ENCODE measurements around the gene AFMID.

Gene AFMID

GRCh38 chr17:78249818-78250806 is 63.0 kb downstream of the AFMID start:
- no peak for ATAC-seq
- no peak for TF ChIP-seq POU6F1 (CRISPR knock-in tag; IDR thresholded peaks at IDR 0.05; ENCODE audit: borderline replicate concordance, low read depth)
- TF ChIP-seq ZNF565 (CRISPR knock-in tag; conservative IDR thresholded peaks at IDR 0.05; ENCODE audit: low read depth): no peak
- no peak for TF ChIP-seq ISL1 (CRISPR knock-in tag; IDR thresholded peaks at IDR 0.05)
- no peak for TF ChIP-seq ZNF70 (CRISPR knock-in tag; IDR thresholded peaks at IDR 0.05)
- no peak for TF ChIP-seq OSR1 (CRISPR knock-in tag; IDR thresholded peaks at IDR 0.05)
- TF ChIP-seq CREB5 (CRISPR knock-in tag; IDR thresholded peaks at IDR 0.05; ENCODE audit: low read depth): no peak
- TF ChIP-seq TCF4 (CRISPR knock-in tag; IDR thresholded peaks at IDR 0.05; ENCODE audit: borderline replicate concordance): no peak
- no peak for TF ChIP-seq ZFP3 (CRISPR knock-in tag; IDR thresholded peaks at IDR 0.05)
- no peak for TF ChIP-seq TSHZ2 (CRISPR knock-in tag; IDR thresholded peaks at IDR 0.05)
- TF ChIP-seq RARB (CRISPR knock-in tag; IDR thresholded peaks at IDR 0.05): no peak
- TF ChIP-seq BACH2 (CRISPR knock-in tag; IDR thresholded peaks at IDR 0.05; ENCODE audit: borderline replicate concordance): no peak

GRCh38 chr17:78250891-78251772 is 64.0 kb downstream of the AFMID start:
- peak; percentile 90 for ATAC-seq
- TF ChIP-seq ARNTL (CRISPR knock-in tag; IDR thresholded peaks at IDR 0.05; ENCODE audit: borderline replicate concordance, low read depth): no peak
- TF ChIP-seq, protein P1, sequence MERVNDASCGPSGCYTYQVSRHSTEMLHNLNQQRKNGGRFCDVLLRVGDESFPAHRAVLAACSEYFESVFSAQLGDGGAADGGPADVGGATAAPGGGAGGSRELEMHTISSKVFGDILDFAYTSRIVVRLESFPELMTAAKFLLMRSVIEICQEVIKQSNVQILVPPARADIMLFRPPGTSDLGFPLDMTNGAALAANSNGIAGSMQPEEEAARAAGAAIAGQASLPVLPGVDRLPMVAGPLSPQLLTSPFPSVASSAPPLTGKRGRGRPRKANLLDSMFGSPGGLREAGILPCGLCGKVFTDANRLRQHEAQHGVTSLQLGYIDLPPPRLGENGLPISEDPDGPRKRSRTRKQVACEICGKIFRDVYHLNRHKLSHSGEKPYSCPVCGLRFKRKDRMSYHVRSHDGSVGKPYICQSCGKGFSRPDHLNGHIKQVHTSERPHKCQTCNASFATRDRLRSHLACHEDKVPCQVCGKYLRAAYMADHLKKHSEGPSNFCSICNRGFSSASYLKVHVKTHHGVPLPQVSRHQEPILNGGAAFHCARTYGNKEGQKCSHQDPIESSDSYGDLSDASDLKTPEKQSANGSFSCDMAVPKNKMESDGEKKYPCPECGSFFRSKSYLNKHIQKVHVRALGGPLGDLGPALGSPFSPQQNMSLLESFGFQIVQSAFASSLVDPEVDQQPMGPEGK (CRISPR knock-in tag; IDR thresholded peaks at IDR 0.05; ENCODE audit: borderline replicate concordance): peak; percentile 87

DNA sequence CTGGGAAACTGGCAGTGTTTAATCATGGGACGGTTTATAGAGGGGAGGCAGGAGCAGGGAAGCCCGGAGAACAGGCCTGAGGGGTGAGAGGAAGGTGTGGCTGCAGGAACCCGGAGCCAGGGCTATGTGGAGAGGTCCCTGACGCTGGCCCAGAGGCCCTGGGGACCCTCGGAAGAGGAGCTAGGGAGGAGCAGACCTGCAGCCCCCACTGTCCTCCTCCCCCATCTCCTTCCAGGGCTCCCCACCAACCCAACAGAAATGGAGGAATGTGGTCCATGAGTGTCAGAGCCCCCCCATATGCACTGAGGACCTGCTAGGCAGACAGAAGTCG is 64.6 kb downstream of the AFMID start:
- no peak for ATAC-seq
- TF ChIP-seq BACH2 (CRISPR knock-in tag; IDR thresholded peaks at IDR 0.05; ENCODE audit: borderline replicate concordance) (no peak), RARB (CRISPR knock-in tag; IDR thresholded peaks at IDR 0.05) (no peak), ZFP30 (CRISPR knock-in tag; IDR thresholded peaks at IDR 0.05) (no peak), POU6F1 (CRISPR knock-in tag; IDR thresholded peaks at IDR 0.05; ENCODE audit: borderline replicate concordance, low read depth) (no peak), TOX (CRISPR knock-in tag; IDR thresholded peaks at IDR 0.05; ENCODE audit: borderline replicate concordance) (no peak), PPARA (CRISPR knock-in tag; IDR thresholded peaks at IDR 0.05; ENCODE audit: borderline replicate concordance) (no peak), OSR1 (CRISPR knock-in tag; IDR thresholded peaks at IDR 0.05) (no peak), CSDC2 (CRISPR knock-in tag; IDR thresholded peaks at IDR 0.05) (no peak), CREB5 (CRISPR knock-in tag; IDR thresholded peaks at IDR 0.05; ENCODE audit: low read depth) (no peak), ZNF8 (CRISPR knock-in tag; IDR thresholded peaks at IDR 0.05) (no peak), ZC3H10 (CRISPR knock-in tag; IDR thresholded peaks at IDR 0.05) (no peak)
- TF ChIP-seq, protein P1 (CRISPR knock-in tag; IDR thresholded peaks at IDR 0.05; ENCODE audit: borderline replicate concordance): no peak

All from SK-N-SH treated with all-trans-retinoic acid at 6 μM for 48 hours (cell line).